GM21447 (cell line): Measurements from ENCODE around the gene PCSK4.
"Not testable (repeated sequence)": the region's sequence is repeated elsewhere in the genome, so short reads cannot be mapped to it uniquely, and the experiment has no call there.

Experiments
- ATAC-seq: cut with Tn5 transposase; IDR thresholded peaks from one replicate; pipeline ENCODE4 v1.9.1; 2021; ENCODE audit not compliant: unreplicated experiment

Gene PCSK4

GRCh38 chr19:1522838-1523237, 32.7 kb upstream of the PCSK4 start:
- ATAC-seq: no peak

DNA sequence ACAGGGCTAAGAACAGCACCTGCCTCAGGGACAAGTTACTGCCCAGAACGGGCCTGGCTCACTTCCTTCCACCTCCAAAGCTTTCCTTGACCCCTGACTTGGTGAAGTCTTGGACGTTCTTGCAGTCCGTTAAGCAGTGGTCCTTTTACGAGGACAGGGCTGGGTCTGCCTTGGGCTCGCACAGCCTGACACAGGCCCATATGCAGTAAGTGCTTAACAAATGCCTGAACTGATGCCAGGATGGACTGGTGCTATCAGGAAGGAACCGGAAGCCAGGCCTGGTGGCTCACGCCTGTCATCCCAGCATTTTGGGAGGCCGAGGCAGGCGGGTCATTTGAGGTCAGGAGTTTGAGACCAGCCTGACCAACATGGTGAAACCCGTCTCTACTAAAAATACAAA, 31.9 kb upstream of the PCSK4 start:
- ATAC-seq: no peak

DNA sequence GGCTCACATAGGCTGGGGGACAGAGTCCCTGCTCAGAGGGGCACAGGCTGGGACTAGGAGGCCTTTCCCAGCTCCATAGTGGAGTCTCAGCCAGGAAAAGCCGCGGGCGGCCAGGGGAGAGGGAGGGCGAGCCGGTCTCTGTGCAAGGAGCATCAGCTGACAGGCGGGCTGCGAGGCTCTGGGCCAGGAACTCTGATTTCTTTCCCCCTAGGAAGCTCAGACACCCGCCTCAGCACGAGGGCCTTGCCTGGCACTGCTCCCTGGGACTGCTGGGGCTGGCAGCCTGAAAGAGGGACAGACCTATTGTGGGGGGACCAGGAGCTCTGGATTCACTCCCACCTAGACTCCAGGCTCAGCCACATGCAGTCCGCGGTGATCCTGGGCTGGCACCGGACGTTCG, 31.5 kb upstream of the PCSK4 start:
- ATAC-seq: no peak

DNA sequence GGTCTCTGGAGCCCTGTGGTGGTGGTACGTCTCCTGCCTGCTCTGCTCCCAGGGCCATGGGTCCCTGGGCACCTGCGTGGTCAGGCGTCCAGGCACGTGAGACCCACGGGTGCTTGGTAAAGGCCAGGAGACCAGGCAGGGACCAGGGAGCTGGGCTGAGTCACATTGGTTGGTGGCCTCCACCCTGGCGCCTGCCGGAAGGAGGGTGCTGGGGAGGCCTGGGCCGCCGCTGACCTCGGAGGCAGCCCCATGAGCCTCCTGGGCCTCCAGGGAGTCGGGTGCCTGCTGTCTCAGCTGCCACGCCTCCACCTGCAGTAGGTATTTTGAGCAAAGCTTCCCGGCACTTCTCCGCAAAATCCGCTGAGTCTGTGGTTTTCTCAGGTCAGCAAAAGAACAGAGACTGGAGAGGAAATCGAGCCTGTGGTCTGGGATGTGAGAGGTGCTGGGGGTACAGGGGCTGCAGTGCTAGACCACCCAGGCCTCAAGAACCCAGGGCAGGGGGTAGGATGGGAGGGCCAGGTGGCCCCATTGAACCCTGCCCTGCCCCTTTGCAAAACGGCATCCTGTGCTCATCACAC, 30.1 kb upstream of the PCSK4 start:
- no peak for ATAC-seq

DNA sequence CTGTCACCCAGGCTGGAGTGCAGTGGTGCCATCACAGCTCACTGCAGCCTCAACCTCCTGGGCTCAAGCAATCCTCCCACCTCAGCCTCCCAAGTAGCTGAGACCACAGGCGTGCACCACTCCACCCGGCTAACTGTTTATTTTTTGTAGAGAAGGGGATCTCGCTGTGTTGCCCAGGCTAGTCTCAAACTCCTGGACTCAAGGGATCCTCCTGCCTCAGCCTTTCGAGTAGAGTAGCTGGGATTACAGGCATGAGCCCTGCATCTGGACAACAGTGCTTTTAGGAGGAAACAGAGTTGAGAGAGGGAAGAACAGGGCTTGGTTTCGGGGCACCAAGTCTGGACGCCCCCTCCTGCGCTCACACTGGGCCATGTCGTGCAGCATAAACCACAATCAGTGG, 29.7 kb upstream of the PCSK4 start:
- not testable (repeated sequence) for ATAC-seq

- ATAC-seq: no peak
Measured at GRCh38 chr19:1518471-1518870, 28.3 kb upstream of the PCSK4 start.

- no peak for ATAC-seq
Measured at GRCh38 chr19:1516395-1516753, 26.2 kb upstream of the PCSK4 start.

DNA sequence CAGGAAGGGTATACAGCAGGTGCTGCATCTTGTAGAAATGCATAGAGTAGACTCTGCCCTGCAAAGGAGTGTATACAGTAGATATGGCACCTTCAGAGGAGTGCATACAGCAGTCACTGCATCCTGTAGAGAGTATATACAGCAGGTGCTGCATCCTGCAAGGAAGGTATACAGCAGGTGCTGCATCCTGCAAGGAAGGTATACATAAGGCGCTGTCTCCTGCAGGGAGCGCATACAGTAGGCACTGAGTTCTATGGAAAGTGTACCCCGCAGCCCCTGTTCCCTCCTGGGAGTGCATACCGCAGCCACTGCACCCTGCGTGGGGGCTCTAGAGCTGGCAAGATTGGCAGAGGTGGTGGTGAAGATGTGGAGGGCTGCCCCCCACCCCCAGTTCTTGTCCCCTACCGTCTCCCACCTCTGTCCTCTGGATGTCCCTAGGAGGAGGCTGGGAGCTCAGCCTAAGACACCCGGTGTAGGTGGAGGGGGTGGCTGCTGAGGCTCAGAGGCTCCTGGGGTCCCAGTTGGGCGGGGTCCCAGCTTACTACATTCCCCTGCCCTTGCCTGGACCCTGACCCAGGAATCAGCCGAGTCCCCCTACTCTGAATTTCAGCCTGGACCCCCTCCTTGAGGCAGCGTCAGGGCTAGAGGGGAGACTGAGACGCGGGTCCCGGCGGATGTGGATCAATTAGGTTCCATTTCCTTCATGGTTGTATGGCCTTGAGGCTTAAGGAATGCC, 25.0 kb upstream of the PCSK4 start:
- ATAC-seq: no peak

GRCh38 chr19:1514295-1514661, 24.1 kb upstream of the PCSK4 start:
- ATAC-seq: no peak

- no peak for ATAC-seq
Measured at GRCh38 chr19:1513499-1514294, 23.5 kb upstream of the PCSK4 start.

- no peak for ATAC-seq
Measured at GRCh38 chr19:1512671-1513498, 22.7 kb upstream of the PCSK4 start, which contains the start of gene ADAMTSL5. ADAMTSL5 (minus strand) TSS chr19:1513019; CDS start chr19:1510943, 2,076 bp downstream.

GRCh38 chr19:1511318-1512317, 21.5 kb upstream of the PCSK4 start:
- ATAC-seq: no peak

GRCh38 chr19:1510807-1511206, 20.7 kb upstream of the PCSK4 start:
- ATAC-seq: no peak

- ATAC-seq: no peak
Measured at GRCh38 chr19:1510442-1510806, 20.3 kb upstream of the PCSK4 start.

- ATAC-seq: no peak
Measured at GRCh38 chr19:1509602-1510441, 19.7 kb upstream of the PCSK4 start.

- ATAC-seq: no peak
Measured at GRCh38 chr19:1508507-1508856, 18.3 kb upstream of the PCSK4 start.

DNA sequence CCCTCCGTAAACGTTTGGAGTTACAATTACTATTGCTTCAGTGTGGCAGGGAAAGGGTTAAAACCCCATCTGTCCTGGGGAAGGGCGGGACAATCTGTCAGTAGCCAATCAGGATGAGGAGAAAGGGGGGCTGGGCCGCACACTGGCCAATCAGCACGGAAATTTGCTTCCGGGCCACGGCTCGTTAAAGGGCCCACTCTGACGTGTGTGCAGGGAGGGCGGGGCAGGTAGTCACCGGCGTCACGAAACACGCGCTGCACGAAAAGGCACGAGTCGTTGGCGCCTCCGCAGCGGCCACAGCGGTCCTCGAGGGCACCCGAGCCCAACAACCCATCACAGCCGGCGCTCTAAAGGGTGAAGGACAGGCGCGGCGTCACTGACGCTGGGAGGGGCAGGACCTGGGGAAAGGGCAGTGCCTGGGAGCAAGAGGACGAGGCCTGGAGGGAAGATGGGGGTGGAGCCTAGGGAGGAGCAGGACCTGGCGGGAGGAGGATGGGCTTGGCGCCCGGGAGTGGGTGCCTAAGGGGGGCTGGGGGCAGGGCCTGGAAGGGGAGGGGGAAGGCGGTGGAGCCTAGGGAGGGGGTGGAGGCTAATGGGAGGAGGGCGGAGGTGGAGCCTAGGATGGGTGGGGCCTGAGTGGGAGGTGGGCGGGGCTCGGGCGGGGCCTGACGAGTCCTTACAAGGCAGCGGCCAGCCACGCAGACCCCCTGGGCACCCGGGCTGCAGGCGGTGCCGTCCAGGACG, 17.8 kb upstream of the PCSK4 start:
- ATAC-seq: no peak

DNA sequence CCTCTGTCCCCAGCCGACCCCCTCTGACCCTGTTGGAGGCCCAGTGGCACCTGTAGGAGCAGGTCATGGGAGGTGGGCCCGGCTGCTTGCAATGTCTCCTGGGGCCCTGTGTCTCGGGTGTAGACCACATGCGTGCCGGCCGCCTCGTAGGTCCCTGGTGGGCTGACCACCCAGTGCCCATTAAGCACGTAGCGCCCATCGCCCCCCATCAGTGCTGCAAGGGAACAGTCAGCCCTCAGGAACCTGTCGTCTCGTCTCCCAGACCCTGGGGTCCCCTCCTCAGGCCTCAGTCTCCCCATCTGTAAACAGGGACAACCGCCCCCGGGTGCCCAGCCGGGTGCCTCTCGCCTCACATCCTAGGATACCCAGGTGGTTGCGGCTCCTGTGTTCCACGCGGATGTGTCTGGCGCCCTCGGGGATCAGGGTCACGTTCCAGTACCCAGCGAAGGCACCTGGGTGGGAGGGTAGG, 17.1 kb upstream of the PCSK4 start:
- no peak for ATAC-seq
